Measurements from ENCODE around the gene ANKIB1.
"Not testable (repeated sequence)": the region's sequence is repeated elsewhere in the genome, so short reads cannot be mapped to it uniquely, and the experiment has no call there.

GRCh38 chr7:92359179-92359578 lies 113.4 kb downstream of the ANKIB1 start:
- TF ChIP-seq, protein P1, sequence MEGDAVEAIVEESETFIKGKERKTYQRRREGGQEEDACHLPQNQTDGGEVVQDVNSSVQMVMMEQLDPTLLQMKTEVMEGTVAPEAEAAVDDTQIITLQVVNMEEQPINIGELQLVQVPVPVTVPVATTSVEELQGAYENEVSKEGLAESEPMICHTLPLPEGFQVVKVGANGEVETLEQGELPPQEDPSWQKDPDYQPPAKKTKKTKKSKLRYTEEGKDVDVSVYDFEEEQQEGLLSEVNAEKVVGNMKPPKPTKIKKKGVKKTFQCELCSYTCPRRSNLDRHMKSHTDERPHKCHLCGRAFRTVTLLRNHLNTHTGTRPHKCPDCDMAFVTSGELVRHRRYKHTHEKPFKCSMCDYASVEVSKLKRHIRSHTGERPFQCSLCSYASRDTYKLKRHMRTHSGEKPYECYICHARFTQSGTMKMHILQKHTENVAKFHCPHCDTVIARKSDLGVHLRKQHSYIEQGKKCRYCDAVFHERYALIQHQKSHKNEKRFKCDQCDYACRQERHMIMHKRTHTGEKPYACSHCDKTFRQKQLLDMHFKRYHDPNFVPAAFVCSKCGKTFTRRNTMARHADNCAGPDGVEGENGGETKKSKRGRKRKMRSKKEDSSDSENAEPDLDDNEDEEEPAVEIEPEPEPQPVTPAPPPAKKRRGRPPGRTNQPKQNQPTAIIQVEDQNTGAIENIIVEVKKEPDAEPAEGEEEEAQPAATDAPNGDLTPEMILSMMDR (IDR thresholded peaks at IDR 0.05): not testable (repeated sequence)
- not testable (repeated sequence) for TF ChIP-seq EZH2 (IDR thresholded peaks at IDR 0.05)

All from neural progenitor cell (in vitro differentiated cells).